Measurements from ENCODE around the gene HMCN1.

HMCN1 gene

DNA sequence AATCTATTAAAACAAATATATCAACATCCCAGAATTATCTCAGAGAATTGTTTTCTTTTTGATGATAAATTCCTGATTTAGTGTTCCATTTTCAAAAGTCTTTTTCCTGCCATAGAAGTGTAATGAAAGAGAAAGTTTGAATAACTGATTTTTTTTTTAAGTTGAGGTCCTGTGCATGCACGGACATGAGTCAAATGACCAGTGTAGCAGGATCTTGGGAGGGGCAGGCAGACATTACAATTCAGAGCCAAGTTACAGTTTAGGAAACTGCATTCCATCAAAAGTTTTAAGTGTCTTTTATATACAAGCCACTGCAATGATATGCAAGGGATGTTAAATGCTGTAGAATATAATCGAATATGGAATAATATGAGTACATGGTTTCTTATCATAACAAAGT is 227.5 kb downstream of the HMCN1 start:
- ATAC-seq (replicated peaks) (no peak), DNase-seq (no peak)
- Mint-ChIP-seq H3K27ac (no peak overlapping the region), H3K4me3 (no peak overlapping the region), H3K4me1 (ENCODE audit: low read depth in 2 of 2) (no peaks in the 10 kb centered on the region), H3K27me3 (peaks cover 0 to 7% of the 10 kb centered on the region in 2 donors), H3K9me3 (no peaks in the 10 kb centered on the region), H3K36me3 (ENCODE audit: insufficient read depth) (no peaks in the 10 kb centered on the region)

GRCh38 chr1:185964946-185965345 is 230.8 kb downstream of the HMCN1 start:
- H3K27ac Mint-ChIP-seq, result no peak overlapping the region
- ATAC-seq (replicated peaks) (no peak), DNase-seq (no peak)
- no peaks in the 10 kb centered on the region for H3K36me3 Mint-ChIP-seq (ENCODE audit: insufficient read depth)
- H3K4me1 Mint-ChIP-seq (ENCODE audit: low read depth in 2 of 2), result no peaks in the 10 kb centered on the region
- H3K27me3 Mint-ChIP-seq, result peaks cover 0 to 7% of the 10 kb centered on the region in 2 donors
- no peaks in the 10 kb centered on the region for H3K9me3 Mint-ChIP-seq
- no peak overlapping the region for H3K4me3 Mint-ChIP-seq

DNA sequence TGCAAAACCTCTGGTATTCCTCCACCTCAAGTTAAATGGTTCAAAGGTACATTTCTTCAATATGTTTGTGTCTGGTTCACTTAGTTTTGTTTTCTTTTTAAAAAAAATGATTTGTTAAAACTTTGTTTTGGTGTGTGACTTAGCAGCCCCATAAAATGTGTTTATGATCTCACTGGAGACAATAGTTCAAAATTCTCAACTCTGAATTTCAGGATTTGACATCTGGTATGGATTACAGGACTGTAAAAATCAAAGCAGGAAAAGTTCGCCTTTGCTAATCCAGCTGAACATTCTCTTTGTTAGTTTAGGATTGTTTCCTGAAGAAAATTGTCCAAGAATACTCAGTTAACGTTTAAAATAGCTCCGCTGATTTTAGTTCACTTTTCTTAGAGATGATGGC is 231.7 kb downstream of the HMCN1 start:
- H3K36me3 Mint-ChIP-seq (ENCODE audit: insufficient read depth), result no peaks in the 10 kb centered on the region
- peaks cover 0 to 7% of the 10 kb centered on the region in 2 donors for H3K27me3 Mint-ChIP-seq
- no peak overlapping the region for H3K27ac Mint-ChIP-seq
- no peaks in the 10 kb centered on the region for H3K9me3 Mint-ChIP-seq
- ATAC-seq (replicated peaks), result no peak
- no peaks in the 10 kb centered on the region for H3K4me1 Mint-ChIP-seq (ENCODE audit: low read depth in 2 of 2)
- DNase-seq, result no peak
- no peak overlapping the region for H3K4me3 Mint-ChIP-seq

GRCh38 chr1:185966471-185966870 is 232.3 kb downstream of the HMCN1 start:
- Mint-ChIP-seq H3K9me3 (no peaks in the 10 kb centered on the region), H3K27ac (no peak overlapping the region), H3K27me3 (peaks cover 0 to 7% of the 10 kb centered on the region in 2 donors), H3K4me1 (ENCODE audit: low read depth in 2 of 2) (no peaks in the 10 kb centered on the region), H3K36me3 (ENCODE audit: insufficient read depth) (no peaks in the 10 kb centered on the region), H3K4me3 (no peak overlapping the region)
- DNase-seq, result no peak
- ATAC-seq (replicated peaks), result no peak

- no peaks in the 10 kb centered on the region for H3K9me3 Mint-ChIP-seq
- H3K4me3 Mint-ChIP-seq, result no peak overlapping the region
- no peaks in the 10 kb centered on the region for H3K4me1 Mint-ChIP-seq (ENCODE audit: low read depth in 2 of 2)
- peaks cover 0 to 7% of the 10 kb centered on the region in 2 donors for H3K27me3 Mint-ChIP-seq
- H3K27ac Mint-ChIP-seq, result no peak overlapping the region
- DNase-seq (no peak), ATAC-seq (replicated peaks) (no peak)
- no peaks in the 10 kb centered on the region for H3K36me3 Mint-ChIP-seq (ENCODE audit: insufficient read depth)
Measured at GRCh38 chr1:185969028-185969427, 234.8 kb downstream of the HMCN1 start.

DNA sequence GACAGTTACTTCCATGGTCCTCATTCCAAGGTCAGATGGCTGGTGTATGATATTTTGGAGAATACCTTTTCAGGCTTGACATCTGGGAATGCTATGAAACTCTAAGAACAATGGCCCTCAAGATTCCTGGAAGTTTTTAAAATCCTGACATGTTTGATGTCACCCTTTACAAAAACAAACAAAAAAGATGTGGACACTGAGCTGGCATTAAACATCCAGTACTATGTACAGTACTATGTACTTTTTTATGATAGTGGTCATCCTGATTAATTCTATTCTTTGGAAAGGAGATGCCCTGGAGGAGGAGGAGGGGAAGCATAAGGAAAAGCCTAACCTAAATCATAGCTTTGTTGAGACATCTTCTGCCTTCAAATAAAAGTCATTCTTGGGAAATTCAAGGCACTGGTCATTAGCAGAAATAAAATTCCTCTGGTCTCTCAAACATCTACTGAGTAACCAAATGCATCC is 235.4 kb downstream of the HMCN1 start:
- no peak for DNase-seq
- Mint-ChIP-seq H3K9me3 (no peaks in the 10 kb centered on the region), H3K4me1 (ENCODE audit: low read depth in 2 of 2) (no peaks in the 10 kb centered on the region), H3K27ac (no peak overlapping the region), H3K4me3 (no peak overlapping the region), H3K36me3 (ENCODE audit: insufficient read depth) (no peaks in the 10 kb centered on the region), H3K27me3 (peaks cover 0 to 3% of the 10 kb centered on the region in 2 donors)
- no peak for ATAC-seq (replicated peaks)

GRCh38 chr1:185971688-185972087 is 237.5 kb downstream of the HMCN1 start:
- Mint-ChIP-seq H3K4me1 (ENCODE audit: low read depth in 2 of 2) (no peaks in the 10 kb centered on the region), H3K9me3 (no peaks in the 10 kb centered on the region), H3K27ac (no peak overlapping the region), H3K4me3 (no peak overlapping the region), H3K36me3 (ENCODE audit: insufficient read depth) (no peaks in the 10 kb centered on the region), H3K27me3 (no peaks in the 10 kb centered on the region)
- ATAC-seq (replicated peaks), result no peak
- DNase-seq, result no peak

DNA sequence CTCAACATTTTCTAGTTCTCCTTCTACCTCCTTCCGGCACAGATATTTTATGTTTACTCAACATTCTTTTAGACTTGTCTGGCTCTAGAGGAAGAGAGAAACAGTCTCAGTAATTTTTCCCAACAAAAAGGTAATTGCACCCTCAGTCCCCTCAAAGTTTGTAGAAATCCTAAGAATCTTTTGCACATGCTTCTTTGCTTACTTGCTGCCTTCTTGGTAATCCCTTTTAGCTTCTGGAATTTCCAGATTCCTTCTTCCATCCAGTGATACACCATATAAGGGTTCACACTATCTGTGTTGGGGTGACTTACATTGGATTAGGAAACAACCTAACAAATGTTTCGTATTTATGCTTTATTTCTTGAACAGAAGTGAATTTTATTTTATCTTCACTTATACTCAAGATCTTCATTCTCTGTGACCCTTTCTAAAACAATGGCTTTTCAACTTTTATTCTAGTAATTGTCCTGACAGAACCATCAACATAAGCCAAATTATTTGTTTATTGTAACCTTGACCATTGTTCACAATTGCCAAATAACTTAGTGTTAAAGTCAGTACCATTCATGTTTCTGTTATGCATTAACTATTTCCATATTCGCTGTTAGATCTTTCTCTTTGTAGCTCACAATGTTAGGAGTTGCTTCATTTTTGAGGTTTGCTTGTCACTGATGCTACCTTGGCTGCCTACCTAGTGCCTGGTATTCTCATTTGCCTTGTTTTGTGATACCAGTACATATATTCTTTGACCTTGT is 238.1 kb downstream of the HMCN1 start:
- Mint-ChIP-seq H3K27me3 (no peaks in the 10 kb centered on the region), H3K4me3 (no peak overlapping the region), H3K4me1 (ENCODE audit: low read depth in 2 of 2) (no peaks in the 10 kb centered on the region), H3K9me3 (no peaks in the 10 kb centered on the region), H3K36me3 (ENCODE audit: insufficient read depth) (no peaks in the 10 kb centered on the region), H3K27ac (no peak overlapping the region)
- DNase-seq (no peak), ATAC-seq (replicated peaks) (no peak)

- ATAC-seq (replicated peaks) (no peak), DNase-seq (no peak)
- no peaks in the 10 kb centered on the region for H3K36me3 Mint-ChIP-seq (ENCODE audit: insufficient read depth)
- H3K9me3 Mint-ChIP-seq, result no peaks in the 10 kb centered on the region
- H3K4me3 Mint-ChIP-seq, result no peak overlapping the region
- H3K4me1 Mint-ChIP-seq (ENCODE audit: low read depth in 2 of 2), result no peaks in the 10 kb centered on the region
- no peak overlapping the region for H3K27ac Mint-ChIP-seq
- H3K27me3 Mint-ChIP-seq, result no peaks in the 10 kb centered on the region
Measured at GRCh38 chr1:185973645-185974044, 239.5 kb downstream of the HMCN1 start.

- DNase-seq, result no peak
- no peaks in the 10 kb centered on the region for H3K4me1 Mint-ChIP-seq (ENCODE audit: low read depth in 2 of 2)
- no peaks in the 10 kb centered on the region for H3K36me3 Mint-ChIP-seq (ENCODE audit: insufficient read depth)
- ATAC-seq (replicated peaks), result no peak
- no peaks in the 10 kb centered on the region for H3K27me3 Mint-ChIP-seq
- H3K9me3 Mint-ChIP-seq, result no peaks in the 10 kb centered on the region
- H3K27ac Mint-ChIP-seq, result no peak overlapping the region
- H3K4me3 Mint-ChIP-seq, result no peak overlapping the region
Measured at GRCh38 chr1:185974367-185975170, 240.4 kb downstream of the HMCN1 start.

DNA sequence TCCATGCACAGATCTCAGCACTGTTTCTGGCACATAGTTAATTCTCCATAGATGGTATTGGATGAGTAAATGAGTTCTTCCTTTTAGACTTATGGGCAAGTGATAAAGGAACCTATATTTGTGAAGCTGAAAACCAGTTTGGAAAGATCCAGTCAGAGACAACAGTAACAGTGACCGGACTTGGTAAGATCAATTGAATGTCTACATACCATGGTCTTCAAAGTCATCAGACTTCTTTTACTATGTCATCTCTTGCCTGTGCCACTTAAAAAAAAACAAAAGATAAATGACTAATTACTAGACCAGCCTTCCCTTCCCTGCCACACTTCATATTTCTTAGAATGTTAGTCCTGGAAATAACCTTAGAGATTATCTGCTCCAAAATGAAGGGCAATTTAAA is 246.7 kb downstream of the HMCN1 start:
- Mint-ChIP-seq H3K27ac (no peak overlapping the region), H3K27me3 (no peaks in the 10 kb centered on the region), H3K36me3 (ENCODE audit: insufficient read depth) (no peaks in the 10 kb centered on the region), H3K4me3 (no peak overlapping the region), H3K4me1 (ENCODE audit: low read depth in 2 of 2) (no peaks in the 10 kb centered on the region), H3K9me3 (no peaks in the 10 kb centered on the region)
- no peak for DNase-seq
- ATAC-seq (replicated peaks), result no peak

DNA sequence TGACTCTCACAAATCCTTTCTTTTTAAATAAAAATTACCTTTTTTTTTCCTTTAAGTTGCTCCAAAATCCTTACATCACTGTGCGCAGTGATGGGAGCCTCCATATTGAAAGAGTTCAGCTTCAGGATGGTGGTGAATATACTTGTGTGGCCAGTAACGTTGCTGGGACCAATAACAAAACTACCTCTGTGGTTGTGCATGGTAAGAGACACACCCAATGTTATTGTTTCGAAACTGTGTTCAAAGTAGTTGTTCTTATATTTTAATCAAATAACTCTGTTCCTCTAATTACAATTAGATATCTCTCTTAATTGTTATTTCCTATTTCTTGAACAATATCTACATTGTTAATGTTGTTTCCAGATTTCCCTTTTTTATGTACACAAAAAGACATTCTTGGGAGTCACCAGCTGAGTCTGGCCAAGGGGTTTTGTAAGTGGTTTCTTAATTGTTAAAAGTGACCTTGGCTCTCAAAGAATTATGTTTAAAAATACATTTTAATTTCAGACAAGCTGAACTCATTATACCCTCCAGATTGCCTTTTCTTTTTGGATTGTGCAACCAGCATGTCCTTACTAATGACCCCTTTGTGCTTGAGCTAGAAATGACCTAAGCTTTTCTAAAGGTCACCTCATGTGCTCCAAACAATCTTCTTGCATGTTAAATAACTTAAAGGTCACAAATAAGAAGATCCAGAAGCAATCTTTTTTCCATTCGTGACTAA is 250.1 kb downstream of the HMCN1 start:
- H3K27ac Mint-ChIP-seq, result no peak overlapping the region
- H3K4me1 Mint-ChIP-seq (ENCODE audit: low read depth in 2 of 2), result peaks cover 0 to 2% of the 10 kb centered on the region in 2 donors
- DNase-seq (no peak), ATAC-seq (replicated peaks) (no peak)
- H3K27me3 Mint-ChIP-seq, result no peaks in the 10 kb centered on the region
- H3K4me3 Mint-ChIP-seq, result no peak overlapping the region
- H3K36me3 Mint-ChIP-seq (ENCODE audit: insufficient read depth), result no peaks in the 10 kb centered on the region
- no peaks in the 10 kb centered on the region for H3K9me3 Mint-ChIP-seq

DNA sequence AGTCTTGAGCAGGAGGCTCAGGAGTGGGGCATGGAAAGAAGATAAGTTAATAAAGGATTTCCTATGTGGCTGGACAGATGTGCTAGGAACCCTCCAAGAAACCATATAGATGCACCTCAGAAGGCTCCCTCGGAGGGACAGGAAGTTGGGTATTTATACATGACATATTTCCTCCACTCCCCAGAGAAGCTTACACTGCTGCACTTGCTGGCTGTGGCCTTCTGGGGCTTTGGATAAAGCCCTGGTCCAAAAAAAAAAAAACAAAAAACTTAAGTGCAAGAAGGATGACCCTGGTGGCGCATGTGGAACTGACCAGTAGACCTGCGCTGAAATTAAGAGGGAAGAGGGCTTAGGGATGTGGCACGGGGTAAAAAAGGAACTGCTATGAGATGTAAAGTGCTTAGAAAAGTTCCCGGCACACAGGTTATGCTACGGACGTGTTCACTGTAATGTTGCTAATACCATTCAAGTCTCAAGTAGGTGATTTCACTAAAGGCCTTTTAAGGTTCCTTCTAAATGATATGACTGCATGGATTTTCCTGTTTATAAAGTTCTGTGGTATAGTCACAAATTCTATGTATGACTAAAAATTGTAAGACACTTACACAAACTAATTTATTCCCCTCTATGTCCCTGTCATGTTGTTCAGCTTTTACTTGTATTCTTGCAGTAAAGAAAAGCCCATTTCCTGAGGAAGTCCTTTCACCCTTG is 253.6 kb downstream of the HMCN1 start:
- Mint-ChIP-seq H3K36me3 (ENCODE audit: insufficient read depth) (no peaks in the 10 kb centered on the region), H3K27ac (peak overlapping the region in 1 of 2 donors; percentile 41), H3K9me3 (no peaks in the 10 kb centered on the region), H3K27me3 (no peaks in the 10 kb centered on the region), H3K4me3 (peak overlapping the region in 1 of 2 donors; percentile 54), H3K4me1 (ENCODE audit: low read depth in 2 of 2) (peaks cover 0 to 2% of the 10 kb centered on the region in 2 donors)
- ATAC-seq (replicated peaks) (no peak), DNase-seq (no peak)
